NCI-H146 treated with DMSO at 0.1 percent for 48 hours (cell line): Measurements from ENCODE around the gene CAPSL.
"Not testable (repeated sequence)": the region's sequence is repeated elsewhere in the genome, so short reads cannot be mapped to it uniquely, and the experiment has no call there.

Experiments
- DNase-seq: peaks from one replicate; lab custom pipeline; 2025; ENCODE audit not compliant: unreplicated experiment; lab: John Stamatoyannopoulos, UW

The CAPSL gene

DNA sequence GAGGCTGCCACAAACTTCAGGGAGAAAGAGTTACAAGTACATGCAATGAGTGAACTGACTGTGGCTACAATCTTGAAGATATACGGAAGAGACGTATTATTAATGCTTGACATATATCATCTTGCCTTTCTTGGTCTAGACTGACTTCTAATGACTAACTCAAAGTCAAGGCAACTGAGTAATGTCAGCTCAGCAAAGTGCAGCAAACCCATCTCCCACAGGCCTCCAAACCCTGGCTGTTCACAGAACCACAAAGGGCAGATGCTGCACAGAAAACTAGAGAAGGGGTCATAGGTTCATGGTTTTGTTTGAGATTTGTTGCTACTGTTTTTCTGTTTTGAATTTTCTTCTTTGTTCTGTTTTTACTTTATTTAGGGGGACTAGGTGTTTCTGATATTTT, 60.8 kb downstream of the CAPSL start:
- no peak for DNase-seq

DNA sequence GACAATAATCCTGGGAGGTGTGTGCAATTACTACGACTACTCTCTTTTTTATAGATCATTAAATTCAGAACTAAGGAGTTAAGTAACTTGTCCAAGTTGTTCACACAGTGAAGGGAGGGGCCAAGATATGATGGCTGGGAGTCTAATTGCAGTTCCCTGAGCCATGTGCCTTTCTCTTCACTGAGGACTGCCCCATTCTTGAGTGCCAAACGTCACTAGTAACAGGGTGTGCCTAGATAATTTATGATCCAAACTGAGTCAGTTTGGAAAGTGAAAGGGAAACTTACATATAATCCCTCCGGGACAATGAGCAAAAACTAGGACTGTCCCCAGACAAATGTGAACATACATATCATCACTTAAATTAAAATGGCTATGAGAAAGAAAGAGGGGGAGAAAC, 61.5 kb downstream of the CAPSL start:
- DNase-seq = no peak

DNA sequence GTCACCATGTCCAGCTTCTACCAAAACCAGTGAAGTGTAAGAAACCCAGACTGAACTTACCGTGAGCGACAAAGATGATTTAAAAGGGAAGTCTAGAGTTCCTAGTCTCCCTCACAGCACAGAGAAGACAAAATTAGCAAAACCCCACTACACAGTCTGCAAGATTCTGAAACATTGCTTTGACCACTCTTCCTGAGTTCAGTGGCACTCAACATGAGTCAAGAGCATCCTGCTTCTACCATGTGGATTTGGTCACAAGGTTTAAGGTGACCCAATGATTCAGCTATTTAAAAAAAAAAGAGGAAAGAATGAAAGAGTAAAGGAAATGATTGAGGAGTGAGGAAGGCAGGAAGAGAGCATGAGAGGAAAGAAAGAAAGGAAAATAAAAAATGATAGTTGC, 62.0 kb downstream of the CAPSL start:
- no peak for DNase-seq

DNA sequence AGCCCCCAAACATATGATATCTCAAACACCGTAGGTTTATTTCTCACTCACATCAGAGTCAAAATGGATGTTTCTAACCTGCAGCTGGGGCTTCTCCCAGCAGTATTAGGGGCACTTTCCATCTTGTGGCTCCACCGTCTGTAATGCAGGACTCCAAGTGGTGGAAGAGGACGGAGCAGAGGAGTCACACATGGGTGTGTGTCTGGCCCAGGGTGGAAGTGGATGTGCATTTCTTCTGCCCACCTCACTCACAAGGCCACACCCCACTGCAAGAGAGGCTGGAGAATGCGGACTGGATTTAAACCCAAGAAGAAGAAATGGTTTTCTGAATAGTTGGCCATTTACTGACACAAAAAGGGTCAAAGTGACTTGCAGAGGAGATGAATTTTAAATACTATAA, 67.8 kb downstream of the CAPSL start:
- DNase-seq = no peak

DNA sequence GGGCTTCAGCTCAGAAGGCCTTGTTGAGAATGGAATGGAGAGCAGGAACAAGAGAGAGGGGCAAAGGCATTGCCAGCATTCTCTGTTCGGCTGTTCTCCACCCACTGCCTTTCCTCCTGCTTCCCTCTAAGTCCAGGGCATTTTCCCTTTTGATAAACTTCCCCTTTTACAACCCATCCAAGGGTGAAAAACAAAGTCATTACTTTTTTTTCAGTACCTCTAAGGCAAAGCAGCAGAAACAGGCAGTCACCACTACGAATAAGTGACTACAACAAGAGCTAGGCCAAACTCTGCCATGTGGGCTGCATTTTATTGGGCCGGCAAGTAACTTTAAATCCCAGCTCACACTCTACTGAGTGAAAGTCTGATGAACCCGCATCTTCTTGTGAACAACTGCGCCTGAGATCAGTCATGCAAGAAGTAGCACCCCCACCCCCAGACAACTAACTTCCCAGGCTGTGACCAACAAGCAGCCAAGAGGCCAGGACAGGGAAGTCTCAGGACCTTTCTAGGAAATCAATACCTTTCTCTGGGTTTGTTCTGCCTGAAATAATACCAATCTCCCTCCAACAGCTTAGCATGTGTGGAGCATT, 68.6 kb downstream of the CAPSL start:
- DNase-seq = no peak

DNA sequence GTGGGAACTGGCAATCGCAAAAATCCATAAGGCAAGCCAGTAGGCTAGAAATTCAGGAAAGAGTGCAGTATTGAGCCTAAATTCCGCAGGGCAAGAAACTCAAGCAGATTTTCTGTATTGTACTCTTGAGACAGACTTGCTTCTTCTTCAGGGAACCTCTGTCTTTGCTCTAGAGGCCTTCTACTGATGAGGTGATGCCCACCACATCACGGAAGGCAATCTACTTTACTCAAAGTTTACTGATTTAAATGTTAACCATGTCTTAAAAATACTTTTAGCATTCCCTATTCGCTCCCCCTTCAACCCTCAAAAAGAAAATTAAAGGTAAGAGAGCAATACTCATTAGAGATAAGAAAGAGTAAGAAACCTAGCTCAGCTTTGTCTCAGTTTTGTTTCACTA, 70.4 kb downstream of the CAPSL start:
- no peak for DNase-seq

DNA sequence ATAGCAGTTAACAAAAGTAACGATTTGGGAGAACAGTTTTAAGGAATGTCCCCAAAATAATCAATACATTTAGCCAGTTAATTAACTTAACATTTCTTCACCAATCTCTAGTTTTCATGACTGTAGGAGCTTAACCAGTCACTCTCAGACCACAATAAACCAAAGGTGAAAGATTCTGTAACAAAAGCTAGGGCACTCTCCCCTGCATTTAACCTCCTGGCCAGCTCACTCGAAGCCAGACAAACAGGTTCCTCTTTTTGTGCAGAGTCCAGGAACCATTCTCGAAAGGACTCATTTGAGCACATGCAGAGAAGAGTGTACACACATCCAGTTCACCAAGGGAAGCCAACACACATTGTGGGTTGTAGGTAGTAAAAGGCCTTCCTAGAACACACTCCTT, 75.3 kb downstream of the CAPSL start:
- DNase-seq = no peak

DNA sequence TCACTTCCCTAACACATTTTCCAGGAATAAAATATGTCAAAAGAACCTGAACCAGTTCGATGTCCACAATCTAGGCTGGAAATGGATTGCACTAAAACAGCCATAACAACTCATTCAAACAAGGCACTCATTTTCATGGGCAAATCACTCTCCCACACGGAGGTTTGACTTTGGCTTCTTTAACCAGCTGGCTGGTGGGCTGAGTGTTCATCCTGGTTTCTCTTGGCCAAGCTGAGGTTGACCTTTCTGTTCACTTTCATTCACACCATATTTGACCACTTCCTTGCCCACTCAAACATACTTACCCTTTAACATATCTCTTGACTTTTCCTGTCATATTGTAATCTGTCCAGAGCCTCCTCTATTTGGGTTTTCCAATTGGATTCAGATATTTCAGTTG, 76.3 kb downstream of the CAPSL start:
- no peak for DNase-seq

DNA sequence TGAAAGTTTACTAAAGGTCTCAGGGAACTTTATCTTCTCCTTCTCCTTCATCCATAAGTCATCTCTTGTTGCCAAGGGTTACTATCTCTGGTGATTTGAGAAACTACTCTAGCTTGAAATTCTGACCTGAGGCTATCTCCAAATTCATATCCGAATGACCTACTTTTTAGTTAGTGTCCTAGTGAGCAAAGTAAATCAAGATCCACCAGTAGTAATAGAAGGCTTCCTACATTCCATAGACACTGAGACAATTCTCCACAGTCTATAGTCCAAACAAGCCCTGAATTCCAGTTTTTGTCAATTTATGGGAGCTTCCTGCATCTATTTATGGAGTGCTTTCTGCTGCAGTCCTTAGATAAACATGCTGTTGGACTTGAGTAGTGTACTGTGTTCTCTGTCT, 76.7 kb downstream of the CAPSL start:
- DNase-seq = no peak

DNA sequence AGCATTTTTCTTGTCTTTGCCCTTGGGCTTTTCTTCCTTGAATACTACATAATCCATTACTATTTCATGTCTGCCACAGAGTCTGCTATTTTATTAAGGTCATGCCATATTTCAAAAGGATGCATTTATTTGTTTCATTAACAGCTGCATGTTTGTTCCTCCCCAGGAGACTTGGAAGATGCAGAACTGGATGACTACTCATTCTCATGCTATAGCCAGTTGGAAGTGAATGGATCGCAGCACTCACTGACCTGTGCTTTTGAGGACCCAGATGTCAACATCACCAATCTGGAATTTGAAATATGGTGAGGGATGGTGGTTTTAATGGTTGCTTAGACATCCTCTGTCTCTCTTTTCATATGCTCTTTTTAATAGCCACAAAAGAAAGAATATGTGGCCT, 77.7 kb downstream of the CAPSL start:
- no peak for DNase-seq

DNA sequence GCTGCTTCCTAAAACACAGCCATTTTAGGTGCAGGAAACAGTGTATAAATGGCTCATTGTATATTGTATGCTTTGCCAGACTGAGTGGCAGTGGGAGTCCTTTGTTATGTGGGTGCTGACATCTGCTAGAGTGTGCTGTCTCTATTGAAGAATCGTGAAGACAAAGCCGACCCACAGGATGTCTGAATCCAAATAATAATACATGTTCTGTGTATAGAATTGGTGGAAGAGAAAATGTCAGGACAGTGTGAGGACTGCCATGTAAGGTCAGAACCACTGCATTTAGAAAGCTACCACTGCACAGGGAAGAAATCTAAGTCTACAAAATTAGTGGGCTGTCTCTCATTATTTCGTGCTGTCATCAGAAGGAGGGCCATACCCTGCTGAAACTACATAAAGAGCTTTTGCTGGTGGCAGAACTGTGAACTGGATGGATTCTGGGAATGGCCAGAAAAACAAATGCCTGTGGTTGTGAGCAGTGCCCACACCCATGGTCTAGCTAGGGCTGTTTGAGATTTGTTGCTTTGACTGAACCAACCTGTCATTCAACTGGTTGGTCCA, 79.2 kb downstream of the CAPSL start:
- peak; percentile 26 for DNase-seq

DNA sequence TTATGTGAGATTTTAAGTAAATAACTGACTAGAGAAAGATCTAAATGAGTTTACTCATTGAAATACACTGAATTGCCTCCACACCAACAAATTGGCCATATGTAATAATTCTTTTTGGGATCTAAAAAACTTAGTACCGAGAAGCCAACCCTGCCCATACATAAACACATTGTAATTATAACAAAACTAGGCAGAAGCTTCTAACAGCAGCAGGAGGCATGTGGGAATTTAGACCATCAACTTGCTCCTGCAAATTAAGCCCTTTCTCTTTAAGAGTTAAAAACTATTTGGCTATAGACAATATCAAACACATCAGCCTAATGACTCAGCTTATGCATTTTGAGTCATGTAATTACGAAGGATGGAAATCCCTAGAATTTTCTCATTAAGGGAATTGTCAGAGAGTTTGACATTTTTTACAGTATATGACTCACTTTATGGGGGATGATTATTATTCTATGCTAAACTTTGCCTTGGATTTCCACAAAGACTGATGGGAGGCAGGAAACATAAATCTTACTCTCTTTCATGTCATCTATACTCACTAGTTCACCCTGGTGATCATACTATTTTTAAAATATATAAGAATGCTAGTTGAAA, 80.7 kb downstream of the CAPSL start:
- no peak for DNase-seq

DNA sequence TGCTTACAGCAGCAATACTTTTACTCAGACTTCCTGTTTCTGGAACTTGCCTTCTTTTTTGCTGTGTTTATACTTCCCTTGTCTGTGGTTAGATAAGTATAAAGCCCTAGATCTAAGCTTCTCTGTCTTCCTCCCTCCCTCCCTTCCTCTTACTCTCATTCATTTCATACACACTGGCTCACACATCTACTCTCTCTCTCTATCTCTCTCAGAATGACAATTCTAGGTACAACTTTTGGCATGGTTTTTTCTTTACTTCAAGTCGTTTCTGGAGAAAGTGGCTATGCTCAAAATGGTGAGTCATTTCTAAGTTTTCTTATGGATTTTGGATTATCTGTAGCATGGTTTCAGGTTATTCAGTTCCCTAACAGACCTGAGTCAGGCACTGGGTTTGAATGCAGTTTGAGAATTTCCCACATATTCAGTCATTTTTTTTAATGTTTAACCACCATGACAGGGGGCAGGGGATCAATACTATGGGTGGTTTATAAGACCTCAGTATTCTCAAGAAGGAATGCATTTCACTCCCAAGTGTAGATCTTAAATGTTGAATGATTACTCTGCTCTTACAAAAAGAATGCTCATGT, 81.6 kb downstream of the CAPSL start, which contains the start of gene IL7R:
IL7R (plus strand) TSS at position 127 of the 587 bp plus-strand sequence; CDS start at position 214, 87 bp downstream.
- DNase-seq = no peak

DNA sequence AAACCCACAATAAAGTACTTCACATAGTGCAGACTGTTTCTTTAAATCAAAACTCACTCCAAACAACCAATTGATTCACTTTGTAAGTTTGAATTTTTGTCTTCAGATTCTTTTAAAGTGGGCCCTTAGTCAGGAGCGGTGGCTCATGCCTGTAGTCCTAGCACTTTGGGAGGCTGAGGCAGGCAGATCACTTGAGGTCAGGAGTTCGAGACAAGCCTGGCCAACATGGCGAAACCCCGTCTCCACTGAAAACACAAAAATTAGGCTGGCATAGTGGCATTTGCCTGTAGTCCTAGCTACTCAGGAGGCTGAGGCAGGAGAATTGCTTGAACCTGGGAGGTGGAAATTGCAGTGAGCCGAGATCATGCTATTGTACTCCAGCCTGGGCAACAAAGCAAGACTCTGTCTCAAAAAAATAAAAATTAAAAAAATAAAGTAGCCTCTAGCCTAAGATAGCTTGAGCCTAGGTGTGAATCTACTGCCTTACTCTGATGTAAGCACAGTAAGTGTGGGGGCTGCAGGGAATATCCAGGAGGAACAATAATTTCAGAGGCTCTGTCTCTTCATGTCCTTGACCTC, 82.1 kb downstream of the CAPSL start:
- not testable (repeated sequence) for DNase-seq

DNA sequence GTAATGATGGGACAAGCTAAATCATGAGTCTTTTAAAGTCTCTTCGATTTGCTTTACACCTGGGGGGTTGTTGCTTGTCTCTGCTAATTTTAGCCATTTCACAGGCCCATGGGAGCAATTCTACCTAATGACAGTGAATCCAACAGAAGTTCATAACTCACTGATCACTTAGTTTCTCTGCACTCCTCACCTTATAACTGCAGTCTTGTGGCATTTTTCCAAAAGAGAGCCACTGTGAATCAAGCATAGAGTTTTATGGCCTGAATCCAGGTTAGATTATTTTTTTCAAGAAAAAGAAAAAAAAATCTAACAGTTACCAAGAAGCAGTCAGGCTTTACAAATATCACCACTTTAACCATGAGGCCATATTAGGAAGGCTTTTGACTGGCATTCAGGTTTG, 83.2 kb downstream of the CAPSL start:
- no peak for DNase-seq
